ENCODE results near the gene DSCAML1.

DNA sequence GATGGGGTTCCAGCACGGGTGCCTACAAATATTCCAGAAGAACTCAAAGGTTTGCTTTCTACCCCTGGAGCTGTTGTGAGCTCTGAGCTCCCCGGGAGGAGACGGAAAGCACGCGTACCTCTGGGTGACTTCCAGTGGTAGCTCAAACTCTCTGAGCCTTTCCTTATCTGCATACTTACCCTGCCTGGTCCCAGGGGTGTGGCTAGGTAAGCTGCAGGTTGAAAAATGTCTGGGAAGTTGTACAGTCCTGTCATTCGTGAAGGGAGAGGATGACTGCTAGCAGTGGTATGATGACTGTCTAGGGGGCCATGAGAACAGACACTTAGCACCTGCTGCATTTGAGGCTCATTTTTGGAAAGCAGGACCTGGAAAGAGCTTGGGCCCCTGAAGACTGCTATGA is 111.5 kb downstream of the DSCAML1 start:
- TF ChIP-seq, protein P1, sequence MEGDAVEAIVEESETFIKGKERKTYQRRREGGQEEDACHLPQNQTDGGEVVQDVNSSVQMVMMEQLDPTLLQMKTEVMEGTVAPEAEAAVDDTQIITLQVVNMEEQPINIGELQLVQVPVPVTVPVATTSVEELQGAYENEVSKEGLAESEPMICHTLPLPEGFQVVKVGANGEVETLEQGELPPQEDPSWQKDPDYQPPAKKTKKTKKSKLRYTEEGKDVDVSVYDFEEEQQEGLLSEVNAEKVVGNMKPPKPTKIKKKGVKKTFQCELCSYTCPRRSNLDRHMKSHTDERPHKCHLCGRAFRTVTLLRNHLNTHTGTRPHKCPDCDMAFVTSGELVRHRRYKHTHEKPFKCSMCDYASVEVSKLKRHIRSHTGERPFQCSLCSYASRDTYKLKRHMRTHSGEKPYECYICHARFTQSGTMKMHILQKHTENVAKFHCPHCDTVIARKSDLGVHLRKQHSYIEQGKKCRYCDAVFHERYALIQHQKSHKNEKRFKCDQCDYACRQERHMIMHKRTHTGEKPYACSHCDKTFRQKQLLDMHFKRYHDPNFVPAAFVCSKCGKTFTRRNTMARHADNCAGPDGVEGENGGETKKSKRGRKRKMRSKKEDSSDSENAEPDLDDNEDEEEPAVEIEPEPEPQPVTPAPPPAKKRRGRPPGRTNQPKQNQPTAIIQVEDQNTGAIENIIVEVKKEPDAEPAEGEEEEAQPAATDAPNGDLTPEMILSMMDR (IDR thresholded peaks at IDR 0.05; ENCODE audit: insufficient read depth, low read depth, low read length): no peak
- TF ChIP-seq EZH2 (IDR thresholded peaks at IDR 0.05; ENCODE audit: insufficient read depth, low read length): no peak
